H9 (cell line): ENCODE measurements around the gene SH3RF3. TPM values are rescaled to one million over a fixed set of nuclear protein-coding genes. Genes with fewer than 3 reads are reported as not detected.

ENCODE experiments used
- DNase-seq: peaks from one replicate; pipeline ENCODE4 v3.0.0-alpha.2; 2017
- H2AFZ ChIP-seq: one replicate; pipeline ENCODE4 v1.6.1; 2013; ENCODE audit warnings: mild to moderate bottlenecking, low read length, control low read depth, moderate library complexity
- H2AK5ac ChIP-seq: 2 replicates; pipeline ENCODE4 v1.6.1; 2013; ENCODE audit warnings: low read length, control low read depth, mixed read lengths; ENCODE audit not compliant: insufficient read length
- H2BK120ac ChIP-seq: one replicate; pipeline ENCODE4 v1.6.1; 2013; ENCODE audit warnings: low read depth, mild to moderate bottlenecking, low read length, control low read depth, inconsistent platforms; ENCODE audit not compliant: poor library complexity, severe bottlenecking
- H2BK12ac ChIP-seq: 2 replicates; pipeline ENCODE4 v1.6.1; 2013; ENCODE audit warnings: low read length, control low read depth, mixed read lengths, low read depth; ENCODE audit not compliant: insufficient read length
- H2BK15ac ChIP-seq: 2 replicates; pipeline ENCODE4 v1.6.1; 2013; ENCODE audit warnings: low read depth, low read length, control low read depth
- H2BK20ac ChIP-seq: one replicate; pipeline ENCODE4 v1.6.1; 2013; ENCODE audit warnings: low read depth, mild to moderate bottlenecking, low read length, control low read depth, inconsistent platforms; ENCODE audit not compliant: poor library complexity, severe bottlenecking
- H2BK5ac ChIP-seq: 2 replicates; pipeline ENCODE4 v1.6.1; 2013; ENCODE audit warnings: low read length, control low read depth, mixed read lengths; ENCODE audit not compliant: insufficient read length
- H3K14ac ChIP-seq: 2 replicates; pipeline ENCODE4 v1.6.1; 2013; ENCODE audit warnings: low read length, control low read depth; ENCODE audit not compliant: insufficient read depth
- H3K18ac ChIP-seq: 2 replicates; pipeline ENCODE4 v1.6.1; 2013; ENCODE audit warnings: low read depth, mild to moderate bottlenecking, mixed read lengths, low read length, control low read depth; ENCODE audit not compliant: insufficient read length
- H3K23ac ChIP-seq: 2 replicates; pipeline ENCODE4 v1.6.1; 2013; ENCODE audit warnings: low read length, control low read depth, mixed read lengths, low read depth; ENCODE audit not compliant: insufficient read length
- H3K23me2 ChIP-seq: 2 replicates; pipeline ENCODE4 v1.6.1; 2013; ENCODE audit warnings: low read depth, mild to moderate bottlenecking, mixed read lengths, low read length, control low read depth; ENCODE audit not compliant: insufficient read length, poor library complexity, severe bottlenecking
- H3K27ac ChIP-seq: 2 replicates; pipeline ENCODE4 v1.5.1; 2013; ENCODE audit warnings: low read length, control low read depth, mixed read lengths, low read depth; ENCODE audit not compliant: insufficient read length
- H3K27me3 ChIP-seq: 2 replicates; pipeline ENCODE4 v1.6.1; 2013; ENCODE audit warnings: low read length, control low read depth, inconsistent platforms; ENCODE audit not compliant: insufficient read depth
- H3K4ac ChIP-seq: 2 replicates; pipeline ENCODE4 v1.6.1; 2013; ENCODE audit warnings: low read depth, mild to moderate bottlenecking, control low read depth, inconsistent platforms, low read length, moderate library complexity
- H3K4me1 ChIP-seq: 2 replicates; pipeline ENCODE4 v1.6.1; 2013; ENCODE audit warnings: low read length, control low read depth, inconsistent platforms; ENCODE audit not compliant: insufficient read depth
- H3K4me2 ChIP-seq: 2 replicates; pipeline ENCODE4 v1.6.1; 2013; ENCODE audit warnings: low read length, control low read depth, mixed read lengths; ENCODE audit not compliant: insufficient read length, insufficient read depth
- H3K56ac ChIP-seq: 2 replicates; pipeline ENCODE4 v1.6.1; 2013; ENCODE audit warnings: low read depth, mild to moderate bottlenecking, mixed read lengths, low read length, control low read depth; ENCODE audit not compliant: insufficient read length
- H3K79me1 ChIP-seq: 2 replicates; pipeline ENCODE4 v1.6.1; 2013; ENCODE audit warnings: low read depth, mild to moderate bottlenecking, moderate library complexity, low read length, control low read depth, inconsistent platforms; ENCODE audit not compliant: insufficient read depth, poor library complexity, severe bottlenecking
- H3K79me2 ChIP-seq: 2 replicates; pipeline ENCODE4 v1.6.1; 2013; ENCODE audit warnings: low read length, control low read depth, inconsistent platforms; ENCODE audit not compliant: insufficient read depth
- H3K9ac ChIP-seq: 2 replicates; pipeline ENCODE4 v1.6.1; 2013; ENCODE audit warnings: low read length, control low read depth, mixed read lengths; ENCODE audit not compliant: insufficient read length; ENCODE audit errors: extremely low read depth
- H3K9me3 ChIP-seq: one replicate; pipeline ENCODE4 v1.6.1; 2013; ENCODE audit warnings: low read depth, low read length, inconsistent platforms; ENCODE audit not compliant: control insufficient read depth
- H3T11ph ChIP-seq: one replicate; pipeline ENCODE4 v1.6.1; 2013; ENCODE audit warnings: mild to moderate bottlenecking, low read length, control low read depth, inconsistent platforms
- H4K20me1 ChIP-seq: one replicate; pipeline ENCODE4 v1.6.1; 2013; ENCODE audit not compliant: control insufficient read depth, insufficient read length, insufficient read depth
- H4K5ac ChIP-seq: 2 replicates; pipeline ENCODE4 v1.6.1; 2013; ENCODE audit warnings: low read depth, mild to moderate bottlenecking, mixed read lengths, low read length, control low read depth; ENCODE audit not compliant: insufficient read length
- H4K8ac ChIP-seq: replicated peaks from 2 replicates; pipeline ENCODE4 v1.6.1; 2013; ENCODE audit warnings: low read length, control low read depth, mixed read lengths, low read depth; ENCODE audit not compliant: insufficient read length
- H4K91ac ChIP-seq: 2 replicates; pipeline ENCODE4 v1.6.1; 2013; ENCODE audit warnings: low read depth, mild to moderate bottlenecking, moderate library complexity, mixed read lengths, low read length, control low read depth; ENCODE audit not compliant: insufficient read length
- H3K27ac Mint-ChIP-seq, 3 experiments: 2 replicates in 2 of 3; 3 replicates in 1 of 3; pipeline ENCODE4 v1.8.0; 2020 to 2021; ENCODE audit warnings: mixed read lengths in 3 of 3, mild to moderate bottlenecking in 1 of 3, moderate library complexity in 1 of 3
- H3K27me3 Mint-ChIP-seq: 2 replicates; pipeline ENCODE4 v1.8.0; 2021; ENCODE audit warnings: low read depth, mild to moderate bottlenecking, moderate library complexity, mixed read lengths
- H3K36me3 Mint-ChIP-seq, 3 experiments: 2 replicates in 2 of 3; 3 replicates in 1 of 3; pipeline ENCODE4 v1.8.0; 2020 to 2021; ENCODE audit warnings: low read depth in 3 of 3, mixed read lengths in 3 of 3; ENCODE audit not compliant: insufficient read depth in 1 of 3
- H3K4me1 Mint-ChIP-seq, 2 experiments: 2 replicates each; pipeline ENCODE4 v1.8.0; 2020; ENCODE audit warnings: mixed read lengths in 2 of 2
- H3K4me3 Mint-ChIP-seq, 2 experiments: 2 replicates in 1 of 2; 3 replicates in 1 of 2; pipeline ENCODE4 v1.8.0; 2020 to 2021; ENCODE audit warnings: mild to moderate bottlenecking in 2 of 2, mixed read lengths in 2 of 2, moderate library complexity in 1 of 2
- H3K9me3 Mint-ChIP-seq, 2 experiments: 2 replicates in 1 of 2; 3 replicates in 1 of 2; pipeline ENCODE4 v1.8.0; 2020; ENCODE audit warnings: mild to moderate bottlenecking in 2 of 2, mixed read lengths in 2 of 2, moderate library complexity in 1 of 2
- WGBS: extraction: QIAGEN DNeasy Blood & Tissue Kit; methylation state at CpG from one replicate; pipeline ENCODE4 v1.1.7; 2013; ENCODE audit warnings: missing lambda C conversion rate, low lambda C conversion rate, mixed read lengths; ENCODE audit not compliant: insufficient read length; ENCODE audit errors: extremely low coverage; 5-methylcytosine and 5-hydroxymethylcytosine counted together
- total RNA-seq: library from RNA; stranded (reverse); gene quantifications from 2 replicates; pipeline ENCODE4 v1.2.1, GENCODE V29; 2021
- TF ChIP-seq, protein P1 (sequence below): fragments of 200-600 bp; sonication (generic); conservative IDR thresholded peaks from 3 replicates; pipeline ENCODE4 v1.8.0; 2021; ENCODE audit warnings: antibody characterized with exemption, mild to moderate bottlenecking

The SH3RF3 gene
- total RNA-seq, 1 experiment from 2014 or later, result 0.46 TPM

DNA sequence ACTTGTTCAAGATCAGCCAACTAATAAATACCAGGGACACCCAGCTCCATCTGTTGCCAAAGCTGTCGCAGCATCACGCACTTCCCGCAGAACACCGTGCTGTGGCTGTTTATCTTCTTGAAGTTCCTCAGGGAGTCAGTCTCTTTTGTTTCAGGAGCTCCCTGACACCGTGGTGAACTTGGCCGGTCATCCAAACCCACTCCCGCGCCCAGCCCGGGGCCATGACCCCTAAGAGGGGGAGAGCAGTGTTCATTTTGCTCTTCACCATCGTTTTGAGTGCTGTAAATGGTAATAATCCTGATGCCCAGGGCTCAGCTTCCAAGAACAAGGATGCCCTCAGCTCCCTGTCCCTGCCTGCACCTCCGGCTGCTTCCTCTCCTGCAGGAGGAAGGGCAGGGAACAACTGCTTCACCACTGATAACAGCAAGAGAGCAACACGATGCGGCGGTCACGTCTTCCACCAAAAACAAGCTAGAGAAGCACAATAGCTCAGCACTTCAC lies 353.4 kb downstream of the SH3RF3 start:
- Mint-ChIP-seq H3K4me1 (no peaks in the 10 kb centered on the region), H3K27me3 (no peaks in the 10 kb centered on the region; the same call in 1 of the 2 replicates), H3K27ac (no peak overlapping the region), H3K9me3 (no peaks in the 10 kb centered on the region), H3K4me3 (no peak overlapping the region), H3K36me3 (no peaks in the 10 kb centered on the region)
- Histone ChIP-seq H3K23ac (no peak overlapping the region), H3K27me3 (no peaks in the 10 kb centered on the region), H3K18ac (no peak overlapping the region), H3K23me2 (no peaks in the 10 kb centered on the region), H2AK5ac (no peak overlapping the region), H4K20me1 (no peaks in the 10 kb centered on the region), H4K91ac (no peak overlapping the region), H3K14ac (no peak overlapping the region), H2BK20ac (no peak overlapping the region), H3K9ac (no peak overlapping the region), H3K4ac (no peak overlapping the region), H3K79me2 (no peaks in the 10 kb centered on the region), H3T11ph (no peak overlapping the region), H3K27ac (no peak overlapping the region), H3K9me3 (no peaks in the 10 kb centered on the region), H3K4me1 (no peaks in the 10 kb centered on the region), H3K79me1 (no peaks in the 10 kb centered on the region), H2AFZ (no peak overlapping the region), H2BK15ac (no peak overlapping the region), H2BK12ac (no peak overlapping the region), H3K4me2 (no peak overlapping the region), H4K5ac (no peak overlapping the region), H2BK5ac (no peak overlapping the region), H3K56ac (no peak overlapping the region), H2BK120ac (no peak overlapping the region), H4K8ac (no peak overlapping the region)
- WGBS, result no CpG with 5 or more reads among the region's 15 CpGs
- DNase-seq, result no peak
- TF ChIP-seq, protein P1, sequence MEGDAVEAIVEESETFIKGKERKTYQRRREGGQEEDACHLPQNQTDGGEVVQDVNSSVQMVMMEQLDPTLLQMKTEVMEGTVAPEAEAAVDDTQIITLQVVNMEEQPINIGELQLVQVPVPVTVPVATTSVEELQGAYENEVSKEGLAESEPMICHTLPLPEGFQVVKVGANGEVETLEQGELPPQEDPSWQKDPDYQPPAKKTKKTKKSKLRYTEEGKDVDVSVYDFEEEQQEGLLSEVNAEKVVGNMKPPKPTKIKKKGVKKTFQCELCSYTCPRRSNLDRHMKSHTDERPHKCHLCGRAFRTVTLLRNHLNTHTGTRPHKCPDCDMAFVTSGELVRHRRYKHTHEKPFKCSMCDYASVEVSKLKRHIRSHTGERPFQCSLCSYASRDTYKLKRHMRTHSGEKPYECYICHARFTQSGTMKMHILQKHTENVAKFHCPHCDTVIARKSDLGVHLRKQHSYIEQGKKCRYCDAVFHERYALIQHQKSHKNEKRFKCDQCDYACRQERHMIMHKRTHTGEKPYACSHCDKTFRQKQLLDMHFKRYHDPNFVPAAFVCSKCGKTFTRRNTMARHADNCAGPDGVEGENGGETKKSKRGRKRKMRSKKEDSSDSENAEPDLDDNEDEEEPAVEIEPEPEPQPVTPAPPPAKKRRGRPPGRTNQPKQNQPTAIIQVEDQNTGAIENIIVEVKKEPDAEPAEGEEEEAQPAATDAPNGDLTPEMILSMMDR, result no peak
